Hepatocyte (in vitro differentiated cells): ENCODE results near the gene SH3TC1. TPM values are rescaled to one million over a fixed set of nuclear protein-coding genes. Genes with fewer than 3 reads are reported as not detected.

Experiments used
- DNase-seq: peaks from one replicate; pipeline ENCODE4 v3.0.0-alpha.2; 2016; ENCODE audit warnings: low spot score
- H2AFZ ChIP-seq: fragments of 200-600 bp; sonication (generic); 2 replicates; pipeline ENCODE4 v1.6.0; 2016; ENCODE audit warnings: antibody characterized with exemption, mild to moderate bottlenecking
- H3K27ac ChIP-seq: fragments of 200-600 bp; sonication (generic); 2 replicates; pipeline ENCODE4 v1.5.1; 2016; ENCODE audit warnings: mild to moderate bottlenecking
- H3K27me3 ChIP-seq: fragments of 200-600 bp; sonication (generic); 2 replicates; pipeline ENCODE4 v1.6.1; 2016
- H3K36me3 ChIP-seq: fragments of 200-600 bp; sonication (generic); replicated peaks from 2 replicates; pipeline ENCODE4 v1.5.1; 2016; ENCODE audit warnings: low read depth; ENCODE audit not compliant: insufficient read depth
- H3K4me1 ChIP-seq: fragments of 200-600 bp; sonication (generic); 2 replicates; pipeline ENCODE4 v1.5.1; 2016; ENCODE audit warnings: mild to moderate bottlenecking, moderate library complexity; ENCODE audit not compliant: insufficient read depth
- H3K4me2 ChIP-seq: fragments of 200-600 bp; sonication (generic); 2 replicates; pipeline ENCODE4 v1.6.0; 2016
- H3K4me3 ChIP-seq: fragments of 200-600 bp; sonication (generic); 2 replicates; pipeline ENCODE4 v1.5.1; 2016; ENCODE audit warnings: mild to moderate bottlenecking
- H3K79me2 ChIP-seq: fragments of 200-600 bp; sonication (generic); 2 replicates; pipeline ENCODE4 v1.6.0; 2017; ENCODE audit warnings: mild to moderate bottlenecking
- H3K9me2 ChIP-seq: fragments of 200-600 bp; sonication (generic); replicated peaks from 2 replicates; pipeline ENCODE4 v1.6.0; 2017; ENCODE audit warnings: mild to moderate bottlenecking; ENCODE audit not compliant: insufficient read depth
- H3K9me3 ChIP-seq: fragments of 200-600 bp; sonication (generic); 2 replicates; pipeline ENCODE4 v1.5.1; 2016; ENCODE audit warnings: low read depth, mild to moderate bottlenecking
- H4K20me1 ChIP-seq: fragments of 200-600 bp; sonication (generic); 2 replicates; pipeline ENCODE4 v1.6.0; 2016; ENCODE audit warnings: mild to moderate bottlenecking; ENCODE audit not compliant: insufficient read depth, poor library complexity, severe bottlenecking
- EZH2 ChIP-seq: fragments of 200-600 bp; sonication (generic); IDR thresholded peaks from 2 replicates; pipeline ENCODE4 v1.6.1; 2016; ENCODE audit warnings: antibody characterized with exemption, mild to moderate bottlenecking, borderline replicate concordance
- EZH2phosphoT487 ChIP-seq: fragments of 200-600 bp; sonication (generic); IDR thresholded peaks from one replicate; pipeline ENCODE4 v1.6.1; 2018; ENCODE audit warnings: antibody characterized with exemption, mild to moderate bottlenecking, low read depth, moderate library complexity; ENCODE audit not compliant: unreplicated experiment, severe bottlenecking
- WGBS: methylation state at CpG from one replicate; pipeline ENCODE4 v1.1.6; 2016; ENCODE audit warnings: low lambda C conversion rate; ENCODE audit errors: missing lambda C conversion rate; 5-methylcytosine and 5-hydroxymethylcytosine counted together
- polyA plus RNA-seq: library from polyadenylated mRNA; unstranded; fragments of >200 nt; fragmentation: Nextera tagmentation; extraction: Ambion mirVana; gene quantifications from 2 replicates; pipeline ENCODE4 v1.2.1, GENCODE V29; 2016
- total RNA-seq: library from RNA; depleted of rRNA; stranded (reverse); fragments of >200 nt; gene quantifications from 2 replicates; pipeline ENCODE4 v1.2.3, GENCODE V29; 2014
- TF ChIP-seq, protein P1 (sequence below): fragments of 200-600 bp; sonication (generic); IDR thresholded peaks from 2 replicates; pipeline ENCODE4 v1.5.1; 2016; ENCODE audit warnings: antibody characterized with exemption, mild to moderate bottlenecking; ENCODE audit not compliant: poor library complexity

Gene SH3TC1
- total and polyA plus RNA-seq, 2 experiments from 2014 or later = 30.3 to 35.4 TPM

DNA sequence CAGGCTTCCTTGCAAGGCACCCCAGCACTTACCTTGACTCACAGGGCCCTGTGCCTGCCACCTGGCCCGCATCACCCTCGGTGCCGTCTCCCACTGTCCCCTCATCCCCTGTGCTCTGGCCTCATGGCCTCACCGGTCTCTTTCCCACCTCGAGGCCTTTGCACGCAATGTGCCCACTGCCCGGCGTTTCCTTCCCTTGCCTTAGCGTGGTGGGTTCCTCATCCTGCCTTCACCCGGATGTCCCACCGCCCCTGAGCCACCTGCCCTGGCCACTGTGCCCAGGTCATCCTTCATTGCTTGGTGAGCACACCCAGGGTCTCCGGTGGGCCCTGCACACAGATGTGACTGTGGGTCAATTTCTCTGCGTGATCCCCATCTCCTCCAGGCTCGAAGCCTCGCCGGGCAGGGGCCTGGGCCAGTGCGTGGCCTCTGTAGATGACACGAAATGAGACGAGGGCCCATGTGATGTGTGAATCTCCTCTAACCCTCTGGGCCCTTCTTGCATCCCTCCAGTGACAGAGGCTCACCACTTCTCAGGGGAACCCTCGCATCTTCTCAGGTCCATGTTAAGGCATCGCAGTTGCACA, 75.1 kb downstream of the SH3TC1 start:
- TF ChIP-seq, protein P1, sequence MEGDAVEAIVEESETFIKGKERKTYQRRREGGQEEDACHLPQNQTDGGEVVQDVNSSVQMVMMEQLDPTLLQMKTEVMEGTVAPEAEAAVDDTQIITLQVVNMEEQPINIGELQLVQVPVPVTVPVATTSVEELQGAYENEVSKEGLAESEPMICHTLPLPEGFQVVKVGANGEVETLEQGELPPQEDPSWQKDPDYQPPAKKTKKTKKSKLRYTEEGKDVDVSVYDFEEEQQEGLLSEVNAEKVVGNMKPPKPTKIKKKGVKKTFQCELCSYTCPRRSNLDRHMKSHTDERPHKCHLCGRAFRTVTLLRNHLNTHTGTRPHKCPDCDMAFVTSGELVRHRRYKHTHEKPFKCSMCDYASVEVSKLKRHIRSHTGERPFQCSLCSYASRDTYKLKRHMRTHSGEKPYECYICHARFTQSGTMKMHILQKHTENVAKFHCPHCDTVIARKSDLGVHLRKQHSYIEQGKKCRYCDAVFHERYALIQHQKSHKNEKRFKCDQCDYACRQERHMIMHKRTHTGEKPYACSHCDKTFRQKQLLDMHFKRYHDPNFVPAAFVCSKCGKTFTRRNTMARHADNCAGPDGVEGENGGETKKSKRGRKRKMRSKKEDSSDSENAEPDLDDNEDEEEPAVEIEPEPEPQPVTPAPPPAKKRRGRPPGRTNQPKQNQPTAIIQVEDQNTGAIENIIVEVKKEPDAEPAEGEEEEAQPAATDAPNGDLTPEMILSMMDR = no peak
- no peak for TF ChIP-seq EZH2phosphoT487
- TF ChIP-seq EZH2 = no peak
- H3K4me2 ChIP-seq = peak overlapping the region; percentile 7

GRCh38 chr4:8274765-8275547, 75.9 kb downstream of the SH3TC1 start:
- Histone ChIP-seq H3K36me3 (no peaks in the 10 kb centered on the region), H3K27me3 (peaks cover 15% of the 10 kb centered on the region), H3K4me3 (no peak overlapping the region), H3K27ac (peak overlapping the region; percentile 73), H3K79me2 (no peaks in the 10 kb centered on the region), H4K20me1 (no peaks in the 10 kb centered on the region), H3K4me1 (peaks cover 51% of the 10 kb centered on the region), H3K9me3 (no peaks in the 10 kb centered on the region), H3K9me2 (no peaks in the 10 kb centered on the region), H3K4me2 (peak overlapping the region; percentile 7), H2AFZ (no peak overlapping the region)
- 51% methylated on average over 19 of the region's 19 CpGs for WGBS
- TF ChIP-seq, protein P1 = peak; percentile 47
- TF ChIP-seq EZH2phosphoT487 (peak; percentile 54), EZH2 (no peak)
- DNase-seq = peak; percentile 92

More for the DNA sequence above, 75.1 kb downstream of the SH3TC1 start:
- Histone ChIP-seq H3K79me2 (no peaks in the 10 kb centered on the region), H3K4me1 (peaks cover 54% of the 10 kb centered on the region), H3K9me3 (no peaks in the 10 kb centered on the region), H3K27me3 (peaks cover 18% of the 10 kb centered on the region), H3K9me2 (no peaks in the 10 kb centered on the region), H3K36me3 (no peaks in the 10 kb centered on the region), H4K20me1 (no peaks in the 10 kb centered on the region), H2AFZ (no peak overlapping the region), H3K27ac (peak overlapping the region; percentile 73), H3K4me3 (no peak overlapping the region)
- no peak for DNase-seq
- 91% methylated on average over 21 of the region's 21 CpGs for WGBS

- TF ChIP-seq, protein P1 = no peak
- TF ChIP-seq EZH2phosphoT487 = no peak
- no peak for TF ChIP-seq EZH2
- WGBS = 78% methylated on average over 4 of the region's 4 CpGs
- H3K4me1 ChIP-seq = peaks cover 45% of the 10 kb centered on the region
- no peaks in the 10 kb centered on the region for H3K9me2 ChIP-seq
- H2AFZ ChIP-seq = no peak overlapping the region
- no peaks in the 10 kb centered on the region for H3K9me3 ChIP-seq
- H4K20me1 ChIP-seq = no peaks in the 10 kb centered on the region
- H3K4me3 ChIP-seq = no peak overlapping the region
- no peaks in the 10 kb centered on the region for H3K79me2 ChIP-seq
- peaks cover 10% of the 10 kb centered on the region for H3K27me3 ChIP-seq
- no peaks in the 10 kb centered on the region for H3K36me3 ChIP-seq
- H3K4me2 ChIP-seq = no peak overlapping the region
- DNase-seq = no peak
- H3K27ac ChIP-seq = peak overlapping the region; percentile 24
Measured at GRCh38 chr4:8275548-8275910, 76.4 kb downstream of the SH3TC1 start.
